ENCODE data around the gene MVP. TPM values are rescaled to one million over a fixed set of nuclear protein-coding genes. Genes with fewer than 3 reads are reported as not detected.

The MVP gene
- total RNA-seq, 2 experiments from 2014 or later: 6.3 to 6.8 TPM

- Histone ChIP-seq H3K79me2 (ENCODE audit: insufficient read depth, low read depth, low read length) (peaks cover 21% of the 10 kb centered on the region; the same call in 1 of the 2 replicates), H3K4me3 (ENCODE audit: low read depth, low read length, poor library complexity, severe bottlenecking) (peak overlapping the region; percentile 89), H3K9me2 (ENCODE audit: insufficient read depth, low read length) (no peaks in the 10 kb centered on the region), H3K9me3 (ENCODE audit: low read length) (no peaks in the 10 kb centered on the region), H2AFZ (ENCODE audit: low read length) (no peak overlapping the region), H3K4me2 (ENCODE audit: low read length) (peak overlapping the region; percentile 88), H3K36me3 (ENCODE audit: insufficient read depth, low read length) (peaks cover 38% of the 10 kb centered on the region), H3K4me1 (ENCODE audit: insufficient read depth, low read length, poor library complexity, severe bottlenecking) (peaks cover 55% of the 10 kb centered on the region), H3K27ac (ENCODE audit: low read depth, low read length, poor library complexity, severe bottlenecking) (no peak overlapping the region), H4K20me1 (ENCODE audit: insufficient read depth, low read length) (0 out of 2 replicates have a peak, but pooled peaks cover 4% of the 10 kb centered on the region)
- BruUV-seq (replicated peaks): no TSS peak
- intact Hi-C loops (cut with micrococcal nuclease; ENCODE audit: unreplicated experiment): loop anchor here (5.0 kb wide), 1 partner anchor 154 kb away; the partner anchor contains the start of gene TAOK2
- DNase-seq (ENCODE audit: low spot score): no peak
- POLR2A ChIA-PET: interaction anchor here (1.1 to 1.2 kb wide), 2 partner anchors 10 to 164 kb away, joined by 3 to 4 read pairs; no protein-coding TSS in a partner anchor
- no peak for TF ChIP-seq EZH2phosphoT487 (IDR thresholded peaks at IDR 0.05; ENCODE audit: borderline replicate concordance, low read depth, low read length)
- CTCF ChIA-PET (ENCODE audit: unreplicated experiment): no interaction called here
Observed at GRCh38 chr16:29818082-29818481, 2.2 kb upstream of the MVP start.

GRCh38 chr16:29819506-29819905 is 756 bp upstream of the MVP start:
- Histone ChIP-seq H3K79me2 (ENCODE audit: insufficient read depth, low read depth, low read length) (peaks cover 21% of the 10 kb centered on the region; the same call in 1 of the 2 replicates), H3K9me2 (ENCODE audit: insufficient read depth, low read length) (no peaks in the 10 kb centered on the region), H3K4me3 (ENCODE audit: low read depth, low read length, poor library complexity, severe bottlenecking) (peak overlapping the region; percentile 67), H3K4me1 (ENCODE audit: insufficient read depth, low read length, poor library complexity, severe bottlenecking) (peaks cover 53% of the 10 kb centered on the region), H3K4me2 (ENCODE audit: low read length) (peak overlapping the region; percentile 75), H4K20me1 (ENCODE audit: insufficient read depth, low read length) (0 out of 2 replicates have a peak, but pooled peaks cover 4% of the 10 kb centered on the region), H3K36me3 (ENCODE audit: insufficient read depth, low read length) (peaks cover 38% of the 10 kb centered on the region), H3K9me3 (ENCODE audit: low read length) (no peaks in the 10 kb centered on the region), H2AFZ (ENCODE audit: low read length) (no peak overlapping the region), H3K27ac (ENCODE audit: low read depth, low read length, poor library complexity, severe bottlenecking) (peak overlapping the region; percentile 20)
- POLR2A ChIA-PET: interaction anchor here (1.0 kb wide), 1 partner anchor 29 kb away, joined by 3 read pairs; the partner anchor contains the start of gene KIF22
- TF ChIP-seq CTCF (conservative IDR thresholded peaks at IDR 0.05; ENCODE audit: low read length) (no peak), EZH2phosphoT487 (IDR thresholded peaks at IDR 0.05; ENCODE audit: borderline replicate concordance, low read depth, low read length) (no peak)
- BruUV-seq (replicated peaks): no TSS peak
- intact Hi-C loops (cut with micrococcal nuclease; ENCODE audit: unreplicated experiment): loop anchor here (5.0 kb wide), 1 partner anchor 153 kb away; the partner anchor contains the start of gene TAOK2
- CTCF ChIA-PET (ENCODE audit: unreplicated experiment): no interaction called here
- no peak for DNase-seq (ENCODE audit: low spot score)

GRCh38 chr16:29820730-29821642 is 724 bp downstream of the MVP start:
- Histone ChIP-seq H2AFZ (ENCODE audit: low read length) (no peak overlapping the region), H3K9me3 (ENCODE audit: low read length) (no peaks in the 10 kb centered on the region), H3K4me1 (ENCODE audit: insufficient read depth, low read length, poor library complexity, severe bottlenecking) (peaks cover 47% of the 10 kb centered on the region), H3K36me3 (ENCODE audit: insufficient read depth, low read length) (peaks cover 38% of the 10 kb centered on the region), H3K4me2 (ENCODE audit: low read length) (peak overlapping the region; percentile 75), H3K27ac (ENCODE audit: low read depth, low read length, poor library complexity, severe bottlenecking) (peak overlapping the region; percentile 20), H4K20me1 (ENCODE audit: insufficient read depth, low read length) (0 out of 2 replicates have a peak, but pooled peaks cover 4% of the 10 kb centered on the region), H3K9me2 (ENCODE audit: insufficient read depth, low read length) (no peaks in the 10 kb centered on the region), H3K4me3 (ENCODE audit: low read depth, low read length, poor library complexity, severe bottlenecking) (peak overlapping the region; percentile 67), H3K79me2 (ENCODE audit: insufficient read depth, low read depth, low read length) (peaks cover 21% of the 10 kb centered on the region; the same call in 1 of the 2 replicates)
- BruUV-seq (replicated peaks): no TSS peak
- POLR2A ChIA-PET: interaction anchor here (1.3 to 1.5 kb wide), 2 partner anchors 14 to 152 kb away, joined by 3 to 6 read pairs; partner anchors contain the start of genes MAZ and TAOK2
- CTCF ChIA-PET (ENCODE audit: unreplicated experiment): interaction anchor here (0.6 kb wide), 1 partner anchor 147 kb away, joined by 4 read pairs; no protein-coding TSS in a partner anchor
- DNase-seq (ENCODE audit: low spot score): no peak
- TF ChIP-seq EZH2phosphoT487 (IDR thresholded peaks at IDR 0.05; ENCODE audit: borderline replicate concordance, low read depth, low read length): no peak
- TF ChIP-seq CTCF (conservative IDR thresholded peaks at IDR 0.05; ENCODE audit: low read length): no peak
- intact Hi-C loops (cut with micrococcal nuclease; ENCODE audit: unreplicated experiment): loop anchor here (1.0 kb wide), 1 partner anchor 119 kb away; no protein-coding TSS in a partner anchor

Data from OCI-LY7 (cell line).